Measurements from ENCODE around the gene ZBED2. TPM values are rescaled to one million over a fixed set of nuclear protein-coding genes. Genes with fewer than 3 reads are reported as not detected.
A peak's percentile ranks its signal among the peaks of the same experiment; 100 is the strongest.

ZBED2 gene
- polyA plus RNA-seq, 6 donors from 2014 or later = 0.12 to 4.9 (median 1.4) TPM

DNA sequence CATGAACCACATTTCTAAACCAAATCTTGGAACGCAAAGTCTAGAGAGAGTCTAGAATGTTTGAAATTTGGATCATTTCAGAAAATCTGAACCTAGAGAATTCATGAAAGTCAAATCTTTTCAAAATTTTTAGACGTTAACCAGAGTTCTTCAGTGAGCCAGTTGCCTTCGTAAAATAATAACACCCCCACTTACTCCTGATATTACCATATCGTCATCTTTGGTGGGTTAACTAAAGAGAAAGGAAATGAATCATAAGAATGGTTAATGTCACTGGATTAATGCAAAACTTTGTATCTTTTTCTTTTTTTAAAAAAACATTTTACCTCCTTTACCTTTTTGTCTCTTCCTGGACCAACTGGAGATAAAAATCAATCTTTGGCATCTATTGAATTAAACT is 1.2 kb upstream of the ZBED2 start:
- Mint-ChIP-seq H3K4me3 (no peak overlapping the region), H3K9me3 (no peaks in the 10 kb centered on the region), H3K36me3 (no peaks in the 10 kb centered on the region), H3K27ac (no peak overlapping the region), H3K27me3 (no peaks in the 10 kb centered on the region), H3K4me1 (peaks cover 19 to 24% (median 20%) of the 10 kb centered on the region in 3 donors)
- DNase-seq (no peak), ATAC-seq (ENCODE audit: low read depth in 2 of 2) (no peak)

DNA sequence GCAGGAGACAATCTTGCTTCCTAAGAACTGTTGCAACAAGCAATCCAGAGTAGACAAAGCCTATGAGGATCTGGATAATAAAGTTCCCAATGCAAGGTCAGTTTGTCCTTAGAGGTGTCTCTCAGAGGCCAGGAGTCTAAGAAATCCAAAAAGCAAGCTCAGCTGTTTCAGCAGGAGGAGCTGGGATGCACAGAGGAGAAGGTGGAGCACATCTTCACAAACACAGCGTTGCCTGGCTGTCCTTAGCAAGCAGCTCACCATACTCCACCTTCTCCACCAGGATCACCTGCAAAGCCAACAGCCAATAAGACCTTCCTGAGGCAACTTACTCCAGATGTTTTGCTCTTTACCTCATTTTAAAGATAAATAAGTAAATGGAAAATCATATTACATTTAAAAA is 365 bp downstream of the ZBED2 start:
- H3K9me3 Mint-ChIP-seq = no peaks in the 10 kb centered on the region
- peak overlapping the region in 5 of 8 donors; percentile 52 to 83 (median 77) for H3K4me3 Mint-ChIP-seq
- DNase-seq (no peak), ATAC-seq (ENCODE audit: low read depth in 2 of 2) (no peak)
- H3K36me3 Mint-ChIP-seq = no peaks in the 10 kb centered on the region
- H3K4me1 Mint-ChIP-seq = peaks cover 20 to 24% (median 24%) of the 10 kb centered on the region in 3 donors
- H3K27ac Mint-ChIP-seq = peak overlapping the region in 3 of 6 donors; percentile 59 to 84 (median 78)
- H3K27me3 Mint-ChIP-seq = no peaks in the 10 kb centered on the region

DNA sequence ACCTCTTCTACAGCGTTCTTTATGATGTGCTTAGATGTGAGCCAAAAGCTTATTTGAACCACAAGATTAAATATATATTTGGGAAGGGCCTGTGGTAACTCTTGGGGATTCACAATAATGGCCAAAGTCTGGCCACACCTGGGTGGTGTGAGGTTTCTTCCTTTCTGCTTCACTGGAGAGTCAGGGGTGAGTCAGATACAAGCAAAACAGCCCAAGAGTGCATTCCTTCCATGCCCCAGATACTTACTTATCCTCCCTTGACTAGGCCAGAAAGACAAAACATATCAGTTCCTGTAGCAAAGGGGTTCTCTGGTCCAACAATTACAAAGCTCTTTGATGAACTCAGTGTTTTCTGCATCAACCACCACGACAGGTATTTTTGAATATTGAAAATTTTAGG is 941 bp downstream of the ZBED2 start:
- H3K4me3 Mint-ChIP-seq = peak overlapping the region in 5 of 8 donors; percentile 2 to 83 (median 24)
- DNase-seq (no peak), ATAC-seq (ENCODE audit: low read depth in 2 of 2) (peak in 1 of 2 donors; percentile 27)
- H3K27me3 Mint-ChIP-seq = no peaks in the 10 kb centered on the region
- H3K36me3 Mint-ChIP-seq = no peaks in the 10 kb centered on the region
- peaks cover 20 to 24% (median 24%) of the 10 kb centered on the region in 3 donors for H3K4me1 Mint-ChIP-seq
- H3K27ac Mint-ChIP-seq = peak overlapping the region in 5 of 6 donors; percentile 24 to 87 (median 44)
- no peaks in the 10 kb centered on the region for H3K9me3 Mint-ChIP-seq

DNA sequence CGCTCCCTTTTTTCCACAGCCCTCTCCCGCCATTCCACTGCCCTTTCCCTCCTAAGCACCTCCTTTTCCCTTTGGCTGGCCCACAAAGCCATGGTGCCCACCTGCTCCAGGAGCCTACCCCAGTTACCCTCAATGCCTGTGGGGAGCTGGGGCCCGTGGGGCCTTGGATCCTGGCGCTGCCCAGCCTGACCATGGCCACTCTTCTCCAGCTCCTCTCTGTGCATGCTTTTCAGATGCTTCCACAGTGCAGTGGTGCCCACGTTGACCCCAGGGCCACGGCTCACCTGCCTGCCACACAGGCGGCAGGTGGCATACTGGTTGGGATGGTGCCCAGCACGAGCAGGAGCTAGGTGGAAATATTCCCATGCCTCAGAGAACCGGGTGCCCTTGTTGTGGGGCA is 1.5 kb downstream of the ZBED2 start:
- peaks cover 20 to 24% (median 24%) of the 10 kb centered on the region in 3 donors for H3K4me1 Mint-ChIP-seq

DNA sequence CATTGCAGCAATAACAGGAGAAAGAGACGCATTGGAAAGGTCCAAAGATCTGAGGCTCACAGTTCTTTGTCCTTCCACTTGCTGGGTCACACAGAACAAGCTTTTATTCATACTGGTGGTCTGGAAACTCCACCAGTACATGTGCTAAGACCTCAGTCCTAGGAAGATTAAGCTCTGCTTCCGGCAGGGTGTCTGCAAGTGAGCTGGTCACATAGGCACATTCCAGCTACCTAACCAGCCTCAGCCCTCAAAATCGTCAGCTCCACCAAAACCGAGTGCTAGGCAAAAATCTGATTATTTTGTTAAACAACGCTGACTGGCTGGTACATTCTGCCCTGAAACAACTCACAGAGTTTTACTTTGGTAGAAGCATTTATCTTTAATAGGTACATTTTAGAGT is 2.2 kb downstream of the ZBED2 start:
- H3K9me3 Mint-ChIP-seq = no peaks in the 10 kb centered on the region
- DNase-seq (no peak), ATAC-seq (ENCODE audit: low read depth in 2 of 2) (no peak)
- no peak overlapping the region for H3K4me3 Mint-ChIP-seq
- no peaks in the 10 kb centered on the region for H3K27me3 Mint-ChIP-seq
- H3K36me3 Mint-ChIP-seq = no peaks in the 10 kb centered on the region
- H3K27ac Mint-ChIP-seq = peak overlapping the region in 1 of 6 donors; percentile 59
- peaks cover 20 to 24% (median 24%) of the 10 kb centered on the region in 3 donors for H3K4me1 Mint-ChIP-seq

More for the DNA sequence above, 1.5 kb downstream of the ZBED2 start:
- Mint-ChIP-seq H3K27me3 (no peaks in the 10 kb centered on the region), H3K36me3 (no peaks in the 10 kb centered on the region), H3K9me3 (no peaks in the 10 kb centered on the region), H3K4me3 (peak overlapping the region in 3 of 8 donors; percentile 2 to 83 (median 22)), H3K27ac (peak overlapping the region in 3 of 6 donors; percentile 24 to 68 (median 44))
- ATAC-seq (ENCODE audit: low read depth in 2 of 2) (no peak), DNase-seq (no peak)

DNA sequence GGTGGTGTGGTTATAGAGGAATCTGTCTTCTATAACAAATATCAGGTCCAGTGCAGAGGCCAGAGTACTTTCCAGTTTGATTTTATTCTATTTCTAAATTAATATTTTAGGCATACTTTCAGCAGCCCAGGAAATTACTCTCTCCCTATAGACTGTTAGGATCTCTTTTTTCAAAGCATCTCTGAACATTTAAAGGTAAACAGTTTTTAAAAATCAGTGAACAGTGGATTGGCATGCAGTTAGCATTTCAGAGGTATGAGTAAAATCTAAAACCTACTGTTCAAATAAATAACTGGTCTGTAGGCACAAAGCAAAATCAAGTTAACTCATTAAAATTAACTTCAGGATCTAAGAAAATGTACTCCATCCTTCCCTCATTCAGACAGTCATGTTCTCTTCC is 3.0 kb downstream of the ZBED2 start:
- Mint-ChIP-seq H3K4me1 (peaks cover 20 to 24% (median 24%) of the 10 kb centered on the region in 3 donors), H3K9me3 (no peaks in the 10 kb centered on the region), H3K27me3 (no peaks in the 10 kb centered on the region), H3K27ac (peak overlapping the region in 1 of 6 donors; percentile 92), H3K36me3 (no peaks in the 10 kb centered on the region), H3K4me3 (no peak overlapping the region)
- DNase-seq (no peak), ATAC-seq (ENCODE audit: low read depth in 2 of 2) (no peak)

DNA sequence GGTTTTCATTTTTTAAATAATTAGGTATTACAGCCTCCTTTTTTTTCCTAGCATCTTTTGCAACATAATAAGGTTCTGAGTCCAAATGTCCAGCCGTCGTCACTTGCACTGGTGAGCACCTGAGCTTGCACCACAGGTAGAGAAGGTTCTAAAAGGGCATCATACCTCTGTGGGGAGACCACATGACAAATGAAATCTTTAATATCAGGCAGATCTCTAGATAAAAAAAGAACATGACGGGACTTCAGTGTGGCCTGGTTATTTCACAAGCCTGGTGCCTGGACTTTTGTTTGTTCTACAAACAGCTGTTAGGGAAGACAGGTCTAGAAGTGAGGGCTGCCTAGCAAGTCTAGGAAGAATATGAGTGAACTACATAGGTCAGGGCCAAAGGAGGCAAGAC is 3.6 kb downstream of the ZBED2 start:
- H3K4me1 Mint-ChIP-seq = peaks cover 20 to 24% (median 24%) of the 10 kb centered on the region in 3 donors
- no peaks in the 10 kb centered on the region for H3K27me3 Mint-ChIP-seq
- ATAC-seq (ENCODE audit: low read depth in 2 of 2) = no peak
- no peak overlapping the region for H3K4me3 Mint-ChIP-seq
- H3K36me3 Mint-ChIP-seq = no peaks in the 10 kb centered on the region
- no peaks in the 10 kb centered on the region for H3K9me3 Mint-ChIP-seq
- DNase-seq = no peak
- no peak overlapping the region for H3K27ac Mint-ChIP-seq

DNA sequence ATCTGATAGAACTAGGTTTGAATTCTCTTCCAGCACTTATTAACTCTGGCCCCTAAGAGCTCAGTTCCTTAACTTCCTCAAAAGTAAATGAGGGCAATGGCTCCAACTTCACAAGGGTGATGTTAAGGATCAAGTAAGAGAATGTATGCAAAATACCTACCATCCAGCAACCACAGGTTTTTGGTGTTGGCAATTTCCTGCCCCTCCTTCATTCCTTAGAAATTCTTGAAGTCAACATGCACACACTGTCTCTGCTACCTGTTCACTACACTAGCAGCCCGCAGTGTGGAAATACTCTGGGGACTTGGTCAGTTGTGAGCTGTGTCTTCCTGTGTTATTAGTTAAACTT is 5.0 kb downstream of the ZBED2 start:
- DNase-seq (no peak), ATAC-seq (ENCODE audit: low read depth in 2 of 2) (no peak)
- Mint-ChIP-seq H3K4me3 (no peak overlapping the region), H3K27me3 (no peaks in the 10 kb centered on the region), H3K9me3 (peaks cover 0 to 2% (median 0%) of the 10 kb centered on the region in 7 donors), H3K4me1 (peaks cover 16 to 17% (median 17%) of the 10 kb centered on the region in 3 donors), H3K27ac (peak overlapping the region in 1 of 6 donors; percentile 57), H3K36me3 (no peaks in the 10 kb centered on the region)

DNA sequence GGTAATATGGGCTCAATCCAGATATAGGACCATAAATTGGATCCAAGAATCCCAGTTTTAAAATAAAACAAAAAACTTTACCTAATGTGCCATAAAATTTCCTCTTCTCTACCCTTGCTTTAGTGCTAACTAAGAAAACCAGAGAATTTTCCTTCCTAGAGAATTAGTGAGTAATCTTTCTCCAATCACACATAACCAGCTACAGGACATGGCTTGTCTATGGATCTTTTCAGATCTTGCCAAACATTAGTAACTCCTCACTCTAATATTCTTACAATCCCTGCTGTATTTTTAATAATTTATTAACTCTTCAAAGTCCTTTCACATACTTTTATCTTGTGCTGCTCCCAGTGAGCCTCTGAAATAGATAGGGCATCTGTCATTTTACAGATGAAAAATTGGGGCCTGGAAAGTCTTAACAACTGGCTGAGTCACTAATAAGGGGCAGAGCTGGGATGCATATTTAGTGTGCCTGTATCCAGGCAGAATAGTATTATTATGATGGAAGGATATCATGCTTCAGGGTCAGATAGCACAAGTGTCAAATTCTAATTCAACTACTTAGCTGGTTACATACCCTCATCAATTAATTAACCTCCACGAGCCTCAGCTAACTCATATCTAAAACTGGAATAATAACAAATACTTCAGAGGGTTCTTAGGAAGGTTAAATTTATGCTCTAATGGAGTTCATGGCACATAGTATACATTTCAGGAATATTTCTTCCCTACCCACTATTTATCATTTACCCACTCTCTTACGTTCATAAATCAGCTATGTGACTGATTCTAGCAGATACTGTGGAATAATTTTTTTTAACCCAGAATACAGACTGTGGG is 5.6 kb downstream of the ZBED2 start:
- Mint-ChIP-seq H3K36me3 (no peaks in the 10 kb centered on the region), H3K9me3 (peaks cover 0 to 3% (median 0%) of the 10 kb centered on the region in 7 donors), H3K4me1 (peaks cover 10 to 12% (median 11%) of the 10 kb centered on the region in 3 donors), H3K27me3 (no peaks in the 10 kb centered on the region), H3K27ac (peak overlapping the region in 1 of 6 donors; percentile 39), H3K4me3 (no peak overlapping the region)
- ATAC-seq (ENCODE audit: low read depth in 2 of 2) (no peak), DNase-seq (no peak)

DNA sequence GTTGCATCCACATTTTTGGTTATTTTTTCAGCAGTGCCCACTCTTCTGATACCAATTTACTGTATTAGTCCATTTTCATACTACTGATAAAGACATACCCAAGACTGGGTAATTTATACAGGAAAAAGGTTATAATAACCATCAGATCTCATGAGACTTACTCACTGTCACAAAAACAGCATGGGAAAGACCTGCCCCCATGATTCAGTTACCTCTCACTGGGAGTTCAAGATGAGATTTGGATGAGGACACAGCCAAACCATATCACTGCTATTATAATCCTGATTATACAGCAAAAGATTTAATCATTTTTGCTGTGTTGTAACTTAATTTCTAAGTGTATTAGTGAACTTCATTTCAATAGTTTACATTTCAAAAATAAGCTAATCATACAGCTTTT is 6.6 kb downstream of the ZBED2 start:
- Mint-ChIP-seq H3K27me3 (no peaks in the 10 kb centered on the region), H3K36me3 (no peaks in the 10 kb centered on the region), H3K4me1 (peaks cover 0 to 5% (median 3%) of the 10 kb centered on the region in 3 donors), H3K27ac (no peak overlapping the region), H3K9me3 (peaks cover 0 to 3% (median 0%) of the 10 kb centered on the region in 7 donors), H3K4me3 (no peak overlapping the region)
- DNase-seq = no peak
- ATAC-seq (ENCODE audit: low read depth in 2 of 2) = no peak

DNA sequence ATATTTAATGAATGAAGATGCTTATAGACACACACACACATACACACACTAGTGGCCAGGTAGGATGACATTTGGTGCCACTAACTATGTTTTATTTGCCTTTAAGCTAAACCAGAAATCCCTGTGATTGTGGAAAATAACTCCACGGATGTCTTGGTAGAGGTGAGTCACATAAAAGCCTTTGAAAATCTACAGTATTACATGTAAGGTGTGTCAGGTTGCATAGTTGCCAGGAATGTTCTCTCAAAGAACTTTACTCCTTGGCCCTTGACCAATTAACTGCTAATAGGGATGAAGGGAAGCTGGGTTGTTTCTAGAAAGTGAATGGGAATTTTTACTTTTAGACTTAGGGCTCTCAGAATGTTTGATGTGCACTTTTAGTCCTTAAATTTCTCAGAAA is 9.9 kb downstream of the ZBED2 start:
- Mint-ChIP-seq H3K27me3 (no peaks in the 10 kb centered on the region), H3K36me3 (no peaks in the 10 kb centered on the region), H3K27ac (no peak overlapping the region), H3K9me3 (peaks cover 0 to 3% (median 0%) of the 10 kb centered on the region in 7 donors), H3K4me3 (no peak overlapping the region), H3K4me1 (peaks cover under 1 to 7% (median 6%) of the 10 kb centered on the region in 3 donors)
- ATAC-seq (ENCODE audit: low read depth in 2 of 2) = no peak
- DNase-seq = no peak

DNA sequence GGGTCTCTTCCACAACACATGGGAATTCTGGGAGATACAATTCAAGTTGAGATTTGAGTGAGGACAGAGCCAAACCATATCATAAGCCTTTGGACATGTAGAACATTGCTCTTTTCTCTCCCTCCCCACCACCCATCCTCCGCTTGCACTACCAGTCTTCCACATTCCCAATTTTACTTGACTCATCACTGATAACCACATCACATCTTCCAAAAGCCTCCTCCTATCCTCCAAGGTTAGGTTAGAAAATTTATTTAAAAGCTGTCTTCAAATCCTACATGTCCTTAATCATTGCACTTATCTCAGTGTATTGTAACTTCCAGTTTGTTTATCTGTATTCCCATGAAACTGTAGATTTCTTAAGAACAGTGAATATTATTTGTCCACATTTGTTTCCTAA is 10.4 kb downstream of the ZBED2 start:
- Mint-ChIP-seq H3K27ac (peak overlapping the region in 1 of 6 donors; percentile 5), H3K9me3 (peaks cover 0 to 3% (median 0%) of the 10 kb centered on the region in 7 donors), H3K4me3 (no peak overlapping the region), H3K36me3 (no peaks in the 10 kb centered on the region), H3K4me1 (peaks cover 5 to 12% (median 7%) of the 10 kb centered on the region in 3 donors), H3K27me3 (no peaks in the 10 kb centered on the region)
- no peak for DNase-seq
- ATAC-seq (ENCODE audit: low read depth in 2 of 2) = no peak

DNA sequence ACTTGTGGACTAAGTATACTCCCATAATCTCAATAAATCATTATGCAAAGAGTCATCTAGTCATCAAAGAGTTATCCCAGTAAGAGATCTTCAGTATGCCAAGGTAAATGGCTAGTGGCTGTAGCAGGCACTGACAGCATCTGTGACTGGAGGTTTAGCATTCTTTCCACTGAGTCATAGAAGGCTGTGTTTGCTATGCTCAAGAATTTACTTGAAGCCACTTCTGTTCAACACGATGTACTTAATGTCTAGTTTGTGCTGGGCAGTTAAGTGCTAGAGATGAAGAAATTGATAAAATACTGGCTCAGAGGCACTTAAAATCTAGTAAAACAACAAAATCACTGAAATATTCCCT is 13.0 kb downstream of the ZBED2 start:
- H3K27ac Mint-ChIP-seq = no peak overlapping the region
- no peak overlapping the region for H3K4me3 Mint-ChIP-seq
- peaks cover 0 to 3% (median 0%) of the 10 kb centered on the region in 7 donors for H3K9me3 Mint-ChIP-seq
- peaks cover 10 to 23% (median 14%) of the 10 kb centered on the region in 3 donors for H3K4me1 Mint-ChIP-seq
- H3K36me3 Mint-ChIP-seq = no peaks in the 10 kb centered on the region
- ATAC-seq (ENCODE audit: low read depth in 2 of 2) (no peak), DNase-seq (no peak)
- H3K27me3 Mint-ChIP-seq = no peaks in the 10 kb centered on the region

All from naive B cell (primary cell).